Liver (tissue), 9 donors: Measurements from ENCODE around the gene SFMBT2. TPM values are rescaled to one million over a fixed set of nuclear protein-coding genes. Genes with fewer than 3 reads are reported as not detected.

ENCODE experiments used
- DNase-seq: peaks from one replicate; pipeline ENCODE4 v3.0.0-alpha.2; 2017; ENCODE audit warnings: low spot score
- H3K27ac ChIP-seq, 2 donors: one replicate each; pipeline ENCODE4 v1.7.0; 2013; ENCODE audit warnings: inconsistent platforms in 2 of 2, low read length in 2 of 2, control low read depth in 1 of 2, low read depth in 1 of 2, mild to moderate bottlenecking in 1 of 2
- H3K27me3 ChIP-seq, 4 donors: one replicate each; pipeline versions ENCODE4 v1.6.1 to v1.7.0; 2013; ENCODE audit warnings: low read length in 3 of 4, inconsistent platforms in 1 of 4, mild to moderate bottlenecking in 1 of 4, moderate library complexity in 1 of 4; ENCODE audit not compliant: control insufficient read depth in 4 of 4, insufficient read depth in 4 of 4
- H3K36me3 ChIP-seq, 4 donors: one replicate each; pipeline versions ENCODE4 v1.6.1 to v1.7.0; 2013; ENCODE audit warnings: low read length in 3 of 4, mild to moderate bottlenecking in 3 of 4, low read depth in 1 of 4, moderate library complexity in 1 of 4; ENCODE audit not compliant: control insufficient read depth in 4 of 4, insufficient read depth in 3 of 4
- H3K4me1 ChIP-seq, 4 donors: one replicate each; pipeline versions ENCODE4 v1.6.1 to v1.7.0; 2013; ENCODE audit warnings: low read length in 3 of 4, mild to moderate bottlenecking in 3 of 4, moderate library complexity in 1 of 4; ENCODE audit not compliant: control insufficient read depth in 4 of 4, insufficient read depth in 4 of 4
- H3K4me3 ChIP-seq, 3 donors: one replicate each; pipeline versions ENCODE4 v1.6.1 to v1.7.0; 2013; ENCODE audit warnings: low read length in 3 of 3, control low read depth in 1 of 3, low read depth in 1 of 3, mild to moderate bottlenecking in 1 of 3
- H3K9ac ChIP-seq, 2 donors: one replicate each; pipeline ENCODE4 v1.7.0; 2013; ENCODE audit warnings: low read length in 2 of 2, mild to moderate bottlenecking in 2 of 2, moderate library complexity in 2 of 2, control low read depth in 1 of 2, low read depth in 1 of 2
- H3K9me3 ChIP-seq, 4 donors: one replicate each; pipeline versions ENCODE4 v1.6.1 to v1.7.0; 2013; ENCODE audit warnings: low read length in 3 of 4; ENCODE audit not compliant: control insufficient read depth in 4 of 4
- FOXA1 ChIP-seq: IDR thresholded peaks from 2 replicates; pipeline ENCODE4 v1.6.1; 2016; ENCODE audit warnings: antibody characterized with exemption
- FOXA2 ChIP-seq: IDR thresholded peaks from 2 replicates; pipeline ENCODE4 v1.6.1; 2016; ENCODE audit warnings: antibody characterized with exemption
- GABPA ChIP-seq, 2 donors: IDR thresholded peaks in 1 of 2; conservative IDR thresholded peaks in 1 of 2; 2 replicates each; pipeline ENCODE4 v1.6.1; 2016; ENCODE audit warnings: antibody characterized with exemption in 2 of 2, mild to moderate bottlenecking in 1 of 2, moderate library complexity in 1 of 2
- HNF4A ChIP-seq, 2 donors: conservative IDR thresholded peaks; 2 replicates each; pipeline ENCODE4 v1.6.1; 2016; ENCODE audit warnings: antibody characterized with exemption in 2 of 2, mild to moderate bottlenecking in 2 of 2
- HNF4G ChIP-seq: IDR thresholded peaks from 2 replicates; pipeline ENCODE4 v1.6.1; 2016; ENCODE audit warnings: antibody characterized with exemption
- JUND ChIP-seq, 2 donors: IDR thresholded peaks; 2 replicates each; pipeline ENCODE4 v1.6.1; 2016; ENCODE audit warnings: antibody characterized with exemption in 2 of 2
- NR2F2 ChIP-seq: IDR thresholded peaks from 2 replicates; pipeline ENCODE4 v1.6.1; 2016; ENCODE audit warnings: antibody characterized with exemption
- RAD21 ChIP-seq, 2 donors: IDR thresholded peaks; 2 replicates each; pipeline ENCODE4 v1.6.1; 2016; ENCODE audit warnings: antibody characterized with exemption in 2 of 2, mild to moderate bottlenecking in 2 of 2
- RXRA ChIP-seq, 2 donors: IDR thresholded peaks; 2 replicates each; pipeline ENCODE4 v1.6.1; 2017 to 2018; ENCODE audit warnings: antibody characterized with exemption in 2 of 2, mild to moderate bottlenecking in 1 of 2
- SP1 ChIP-seq: IDR thresholded peaks from 2 replicates; pipeline ENCODE4 v1.6.1; 2018; ENCODE audit warnings: antibody characterized with exemption, mild to moderate bottlenecking
- TAF1 ChIP-seq: conservative IDR thresholded peaks from 2 replicates; pipeline ENCODE4 v1.6.1; 2016; ENCODE audit warnings: antibody characterized with exemption, mild to moderate bottlenecking
- YY1 ChIP-seq: IDR thresholded peaks from 2 replicates; pipeline ENCODE4 v1.6.1; 2016; ENCODE audit warnings: antibody characterized with exemption, mild to moderate bottlenecking
- WGBS: extraction: QIAGEN DNeasy Blood & Tissue Kit; methylation state at CpG from one replicate; pipeline ENCODE4 v1.1.7; 2013; 5-methylcytosine and 5-hydroxymethylcytosine counted together
- polyA plus RNA-seq, 2 donors: library from polyadenylated mRNA; stranded (reverse) in 1 of 2; unstranded in 1 of 2; fragments of 200-250 nt in 1 of 2; fragments of >200 nt in 1 of 2; fragmentation: Nextera tagmentation in 1 of 2; extraction: Ambion mirVana in 1 of 2; gene quantifications; one replicate each; pipeline versions ENCODE4 v1.2.1 to v1.2.3, GENCODE V29; 2013 to 2015
- total RNA-seq, 2 donors: library from RNA; depleted of rRNA; stranded (reverse); fragments of >200 nt; gene quantifications; one replicate each; pipeline ENCODE4 v1.2.3, GENCODE V29; 2014
- TF ChIP-seq, protein P1 (sequence below): fragments of 150-350 bp; IDR thresholded peaks from 2 replicates; pipeline ENCODE4 v1.5.1; 2017; ENCODE audit warnings: improper control_type of control experiment, low read depth, low read length; ENCODE audit not compliant: missing input control
- TF ChIP-seq, protein P2 (sequence below): IDR thresholded peaks from 2 replicates; pipeline ENCODE4 v1.6.1; 2016; ENCODE audit warnings: antibody characterized with exemption
- TF ChIP-seq, protein P3 (sequence below): IDR thresholded peaks from 2 replicates; pipeline ENCODE4 v1.6.1; 2016; ENCODE audit warnings: antibody characterized with exemption
- donor health status: healthy.
- donor health status: healthy.
- donor health status: healthy.
- donor health status: healthy.
- donor health status: healthy.

SFMBT2 gene
- total and polyA plus RNA-seq, 4 donors = 0.46 to 2.8 (median 1.5) TPM

DNA sequence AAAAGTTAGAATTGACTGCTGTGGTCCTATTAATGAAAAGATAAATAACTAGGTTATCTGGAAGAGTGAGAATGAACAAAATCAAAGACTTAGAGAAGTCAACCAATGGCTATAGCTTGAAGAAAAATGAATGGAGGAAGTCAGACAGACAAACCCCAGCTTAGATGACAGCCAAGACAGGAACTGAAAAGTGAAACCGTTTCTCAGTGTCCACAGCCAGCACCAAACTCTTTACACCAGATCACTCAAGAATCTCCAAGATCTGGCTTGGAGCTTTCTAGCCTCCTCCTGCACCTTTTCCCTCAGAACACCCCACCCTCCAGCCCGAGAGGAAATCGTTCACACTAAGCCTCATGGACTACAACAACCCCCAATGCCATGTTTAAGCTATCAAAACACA, 167.0 kb downstream of the SFMBT2 start:
- Histone ChIP-seq H3K4me1 (no peaks in the 10 kb centered on the region), H3K36me3 (peaks cover 0 to 3% (median 0%) of the 10 kb centered on the region in 4 donors), H3K27me3 (no peaks in the 10 kb centered on the region), H3K9me3 (no peaks in the 10 kb centered on the region), H3K27ac (no peak overlapping the region), H3K9ac (no peak overlapping the region), H3K4me3 (no peak overlapping the region)
- WGBS = 53% methylated on average over 3 of the region's 3 CpGs
- DNase-seq = no peak
- no peak for TF ChIP-seq FOXA2
- TF ChIP-seq NR2F2 = no peak
- no peak for TF ChIP-seq RXRA (IDR thresholded peaks at IDR 0.05)
- TF ChIP-seq, protein P1, sequence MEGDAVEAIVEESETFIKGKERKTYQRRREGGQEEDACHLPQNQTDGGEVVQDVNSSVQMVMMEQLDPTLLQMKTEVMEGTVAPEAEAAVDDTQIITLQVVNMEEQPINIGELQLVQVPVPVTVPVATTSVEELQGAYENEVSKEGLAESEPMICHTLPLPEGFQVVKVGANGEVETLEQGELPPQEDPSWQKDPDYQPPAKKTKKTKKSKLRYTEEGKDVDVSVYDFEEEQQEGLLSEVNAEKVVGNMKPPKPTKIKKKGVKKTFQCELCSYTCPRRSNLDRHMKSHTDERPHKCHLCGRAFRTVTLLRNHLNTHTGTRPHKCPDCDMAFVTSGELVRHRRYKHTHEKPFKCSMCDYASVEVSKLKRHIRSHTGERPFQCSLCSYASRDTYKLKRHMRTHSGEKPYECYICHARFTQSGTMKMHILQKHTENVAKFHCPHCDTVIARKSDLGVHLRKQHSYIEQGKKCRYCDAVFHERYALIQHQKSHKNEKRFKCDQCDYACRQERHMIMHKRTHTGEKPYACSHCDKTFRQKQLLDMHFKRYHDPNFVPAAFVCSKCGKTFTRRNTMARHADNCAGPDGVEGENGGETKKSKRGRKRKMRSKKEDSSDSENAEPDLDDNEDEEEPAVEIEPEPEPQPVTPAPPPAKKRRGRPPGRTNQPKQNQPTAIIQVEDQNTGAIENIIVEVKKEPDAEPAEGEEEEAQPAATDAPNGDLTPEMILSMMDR = no peak
- TF ChIP-seq HNF4A (conservative IDR thresholded peaks at IDR 0.05) = no peak
- TF ChIP-seq TAF1 = no peak
- TF ChIP-seq, protein P2, sequence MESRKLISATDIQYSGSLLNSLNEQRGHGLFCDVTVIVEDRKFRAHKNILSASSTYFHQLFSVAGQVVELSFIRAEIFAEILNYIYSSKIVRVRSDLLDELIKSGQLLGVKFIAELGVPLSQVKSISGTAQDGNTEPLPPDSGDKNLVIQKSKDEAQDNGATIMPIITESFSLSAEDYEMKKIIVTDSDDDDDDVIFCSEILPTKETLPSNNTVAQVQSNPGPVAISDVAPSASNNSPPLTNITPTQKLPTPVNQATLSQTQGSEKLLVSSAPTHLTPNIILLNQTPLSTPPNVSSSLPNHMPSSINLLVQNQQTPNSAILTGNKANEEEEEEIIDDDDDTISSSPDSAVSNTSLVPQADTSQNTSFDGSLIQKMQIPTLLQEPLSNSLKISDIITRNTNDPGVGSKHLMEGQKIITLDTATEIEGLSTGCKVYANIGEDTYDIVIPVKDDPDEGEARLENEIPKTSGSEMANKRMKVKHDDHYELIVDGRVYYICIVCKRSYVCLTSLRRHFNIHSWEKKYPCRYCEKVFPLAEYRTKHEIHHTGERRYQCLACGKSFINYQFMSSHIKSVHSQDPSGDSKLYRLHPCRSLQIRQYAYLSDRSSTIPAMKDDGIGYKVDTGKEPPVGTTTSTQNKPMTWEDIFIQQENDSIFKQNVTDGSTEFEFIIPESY = no peak
- no peak for TF ChIP-seq RAD21 (IDR thresholded peaks at IDR 0.05)
- TF ChIP-seq, protein P3, sequence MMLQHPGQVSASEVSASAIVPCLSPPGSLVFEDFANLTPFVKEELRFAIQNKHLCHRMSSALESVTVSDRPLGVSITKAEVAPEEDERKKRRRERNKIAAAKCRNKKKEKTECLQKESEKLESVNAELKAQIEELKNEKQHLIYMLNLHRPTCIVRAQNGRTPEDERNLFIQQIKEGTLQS = no peak
- no peak for TF ChIP-seq HNF4G
- no peak for TF ChIP-seq GABPA (IDR thresholded peaks at IDR 0.05 in 1 of 2, conservative IDR thresholded peaks at IDR 0.05 in 1 of 2)
- no peak for TF ChIP-seq JUND (IDR thresholded peaks at IDR 0.05)
- TF ChIP-seq FOXA1 = no peak
- no peak for TF ChIP-seq YY1

DNA sequence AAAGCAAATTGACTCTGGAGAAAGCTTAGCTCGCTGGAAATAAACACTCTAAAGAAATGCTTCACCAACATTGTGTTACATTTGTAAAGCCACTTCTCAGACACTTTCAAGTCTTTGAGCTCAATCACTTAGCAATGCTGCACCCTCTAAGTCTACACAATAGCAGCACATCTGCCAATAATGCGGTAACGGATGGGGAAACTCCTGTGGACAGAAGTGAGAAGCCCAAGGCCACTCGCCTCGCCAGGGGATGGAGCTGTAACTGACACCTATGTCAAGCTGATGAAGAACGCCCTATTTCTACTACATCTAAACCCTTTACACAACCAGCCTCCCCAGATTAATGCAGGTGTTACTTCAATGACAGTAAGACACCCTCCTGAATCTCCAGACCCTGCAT, 167.7 kb downstream of the SFMBT2 start:
- no peaks in the 10 kb centered on the region for H3K9me3 ChIP-seq
- peaks cover 0 to 3% (median 0%) of the 10 kb centered on the region in 4 donors for H3K36me3 ChIP-seq
- TF ChIP-seq, protein P3 = no peak
- TF ChIP-seq RAD21 (IDR thresholded peaks at IDR 0.05) (no peak), TAF1 (no peak), SP1 (no peak)
- H3K9ac ChIP-seq = no peak overlapping the region
- no peaks in the 10 kb centered on the region for H3K27me3 ChIP-seq
- no peak for DNase-seq
- no peak overlapping the region for H3K4me3 ChIP-seq
- no peaks in the 10 kb centered on the region for H3K4me1 ChIP-seq
- WGBS = 84% methylated on average over 6 of the region's 6 CpGs
- no peak overlapping the region for H3K27ac ChIP-seq
